GOT3 (cell line): ENCODE data around the gene SLC51B.
"Not testable (repeated sequence)": the region's sequence is repeated elsewhere in the genome, so short reads cannot be mapped to it uniquely, and the experiment has no call there.

Experiments
- DNase-seq: peaks from one replicate; lab custom pipeline; 2025; ENCODE audit warnings: mixed read lengths; lab: John Stamatoyannopoulos, UW

Gene SLC51B

DNA sequence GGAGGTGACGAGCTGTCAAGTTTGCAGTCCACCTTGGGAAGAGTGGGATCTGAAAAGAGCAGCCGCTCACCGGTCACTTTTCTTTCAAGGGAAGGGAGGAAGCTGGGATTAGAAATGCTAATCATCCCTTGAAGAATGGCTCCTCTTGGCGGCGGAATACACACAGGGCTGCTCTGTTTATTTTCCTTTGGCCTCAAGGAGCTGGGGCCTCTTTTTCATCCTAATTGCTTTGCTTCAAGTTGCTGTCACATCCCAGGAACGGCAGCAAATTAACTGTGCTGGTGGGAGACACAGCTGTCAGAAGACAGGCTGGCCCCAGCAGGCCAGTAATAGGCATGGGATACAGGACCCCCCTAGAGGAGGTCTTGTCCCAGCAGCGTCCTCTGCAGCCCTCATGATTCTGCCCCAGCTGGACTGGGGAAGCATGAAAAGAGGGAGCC is 38.1 kb downstream of the SLC51B start:
- DNase-seq: no peak

GRCh38 chr15:65084500-65085206 is 39.5 kb downstream of the SLC51B start:
- no peak for DNase-seq

DNA sequence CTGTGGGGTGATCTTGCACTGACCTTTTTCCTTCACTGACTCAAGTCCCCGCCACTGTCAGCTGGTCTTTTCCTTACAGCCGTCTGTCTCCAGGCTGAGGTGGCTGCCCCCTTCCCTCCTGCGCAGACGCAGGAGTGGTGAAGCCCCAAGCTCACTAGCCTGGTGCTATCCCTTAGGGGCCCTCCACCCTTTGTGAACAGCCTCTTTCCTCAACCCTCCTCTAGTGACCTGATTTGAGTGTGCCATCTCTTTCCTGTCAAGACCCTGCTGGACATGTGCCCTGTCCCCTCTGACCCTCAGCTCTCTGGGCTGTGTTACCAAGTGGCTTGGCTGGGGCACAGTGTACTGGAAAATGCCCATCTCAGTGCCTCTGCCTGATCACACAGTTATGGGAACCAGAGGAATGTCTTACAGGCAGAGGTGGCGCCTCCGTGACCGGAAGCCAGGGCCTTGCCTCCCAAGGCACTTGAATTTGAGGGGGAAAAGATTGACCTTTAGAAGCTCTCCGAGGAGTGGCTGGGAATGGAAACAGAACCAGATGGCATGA is 40.1 kb downstream of the SLC51B start:
- no peak for DNase-seq

DNA sequence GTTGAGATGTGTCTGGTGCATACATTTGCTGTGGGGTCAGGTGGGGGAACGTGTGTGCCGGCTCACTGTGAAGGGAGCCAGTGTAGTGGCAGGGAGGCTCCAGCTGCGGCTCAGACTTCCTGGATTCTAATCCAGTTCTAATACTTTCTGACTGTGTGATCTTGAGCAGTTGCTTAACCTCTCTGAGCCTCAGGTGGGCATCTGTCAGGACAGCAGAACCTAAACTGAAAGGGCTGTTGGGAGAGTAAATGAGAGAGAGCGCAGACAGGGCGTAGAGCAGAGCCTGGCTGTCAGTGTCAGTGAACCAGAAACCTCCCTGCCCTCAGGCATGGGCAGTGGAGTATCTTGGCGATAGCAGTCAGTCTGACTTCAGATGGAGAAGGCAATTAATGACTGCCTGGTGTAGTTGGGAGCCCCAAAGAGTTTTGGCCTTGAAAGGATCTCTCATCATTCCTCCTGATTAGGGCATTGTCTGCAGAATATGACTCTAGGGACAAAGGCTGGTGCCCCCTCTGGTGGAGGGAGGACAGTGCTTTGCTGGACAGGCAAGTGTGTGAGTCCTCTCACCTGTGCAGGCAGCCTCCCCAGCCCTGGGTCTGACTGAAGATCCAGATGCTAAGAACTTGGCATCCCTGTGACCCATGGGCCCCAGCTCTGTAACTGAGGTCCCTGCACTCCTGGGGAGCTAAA is 40.9 kb downstream of the SLC51B start:
- DNase-seq: no peak

DNA sequence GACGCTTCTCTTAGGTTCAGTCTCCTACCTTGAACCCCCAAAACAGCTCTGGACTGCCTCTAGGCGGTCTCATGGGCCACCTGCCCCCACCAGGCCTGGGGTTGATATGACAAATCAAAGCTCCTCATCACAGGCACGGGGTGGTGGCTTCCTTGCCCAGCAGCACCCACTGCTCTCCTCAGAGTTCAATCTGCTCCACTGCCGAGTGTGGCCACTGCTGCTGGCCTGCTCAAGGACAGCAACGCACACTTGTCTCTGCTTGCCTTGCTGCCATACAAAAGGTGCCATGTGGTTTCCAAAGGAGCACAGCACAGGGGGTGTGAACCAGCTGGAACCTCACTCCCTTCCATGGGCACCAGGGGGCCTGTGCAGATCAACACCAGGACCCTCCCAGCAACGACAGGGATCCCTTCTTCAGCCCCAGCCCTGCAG is 41.5 kb downstream of the SLC51B start:
- DNase-seq: no peak

- no peak for DNase-seq
These were observed 42.2 kb downstream of the SLC51B start for GRCh38 chr15:65087411-65087810.

- no peak for DNase-seq
These were observed 42.9 kb downstream of the SLC51B start for GRCh38 chr15:65087873-65088642.

GRCh38 chr15:65088643-65089021 is 43.4 kb downstream of the SLC51B start:
- no peak for DNase-seq

GRCh38 chr15:65089206-65089824 is 44.1 kb downstream of the SLC51B start:
- DNase-seq: no peak

- no peak for DNase-seq
These were observed 47.0 kb downstream of the SLC51B start for GRCh38 chr15:65091946-65092770.

DNA sequence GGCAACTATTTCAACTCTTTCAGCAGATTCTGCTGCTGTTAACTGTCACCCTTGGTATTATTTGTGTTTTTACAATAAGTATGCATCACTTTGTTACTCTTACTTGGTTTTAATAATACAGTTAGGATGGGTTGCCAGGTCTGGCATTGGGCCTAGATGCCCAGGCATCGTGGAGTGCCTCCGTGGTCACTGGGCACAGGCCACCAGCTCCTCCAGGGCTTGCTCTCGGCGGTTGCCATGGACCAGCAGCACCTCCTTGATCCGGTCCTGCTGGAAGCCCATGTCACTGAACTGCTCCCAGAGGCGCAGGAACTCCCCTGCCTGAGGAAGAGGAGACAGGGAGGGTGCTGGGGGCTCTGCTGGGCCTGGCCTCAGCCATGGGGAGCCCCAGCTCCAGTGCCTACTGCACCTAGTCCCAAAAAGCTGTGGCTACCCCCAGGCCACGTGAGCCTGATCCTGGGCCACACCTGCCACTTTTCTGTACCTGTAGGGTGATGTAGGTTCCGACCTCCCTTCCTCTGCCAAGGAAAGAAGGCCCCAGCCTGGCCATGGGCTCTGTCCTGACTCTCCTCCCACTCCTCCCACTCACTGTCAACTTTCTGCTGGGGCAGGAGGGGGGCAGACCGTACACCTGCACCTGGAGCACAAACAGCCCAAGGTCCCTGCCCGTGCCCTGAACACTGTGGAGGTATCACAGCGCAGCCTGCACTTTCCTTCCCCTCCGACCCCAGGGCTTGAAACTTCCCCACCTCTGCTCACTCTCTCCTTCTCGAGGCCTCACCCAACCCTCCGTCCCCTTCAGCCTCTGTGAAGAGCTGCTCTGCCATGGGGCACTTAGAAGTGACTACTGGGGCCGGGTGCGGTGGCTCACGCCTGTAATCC is 48.0 kb downstream of the SLC51B start:
- no peak for DNase-seq

GRCh38 chr15:65093793-65094170 is 48.6 kb downstream of the SLC51B start:
- not testable (repeated sequence) for DNase-seq

- no peak for DNase-seq
These were observed 49.3 kb downstream of the SLC51B start for GRCh38 chr15:65094294-65094995.

DNA sequence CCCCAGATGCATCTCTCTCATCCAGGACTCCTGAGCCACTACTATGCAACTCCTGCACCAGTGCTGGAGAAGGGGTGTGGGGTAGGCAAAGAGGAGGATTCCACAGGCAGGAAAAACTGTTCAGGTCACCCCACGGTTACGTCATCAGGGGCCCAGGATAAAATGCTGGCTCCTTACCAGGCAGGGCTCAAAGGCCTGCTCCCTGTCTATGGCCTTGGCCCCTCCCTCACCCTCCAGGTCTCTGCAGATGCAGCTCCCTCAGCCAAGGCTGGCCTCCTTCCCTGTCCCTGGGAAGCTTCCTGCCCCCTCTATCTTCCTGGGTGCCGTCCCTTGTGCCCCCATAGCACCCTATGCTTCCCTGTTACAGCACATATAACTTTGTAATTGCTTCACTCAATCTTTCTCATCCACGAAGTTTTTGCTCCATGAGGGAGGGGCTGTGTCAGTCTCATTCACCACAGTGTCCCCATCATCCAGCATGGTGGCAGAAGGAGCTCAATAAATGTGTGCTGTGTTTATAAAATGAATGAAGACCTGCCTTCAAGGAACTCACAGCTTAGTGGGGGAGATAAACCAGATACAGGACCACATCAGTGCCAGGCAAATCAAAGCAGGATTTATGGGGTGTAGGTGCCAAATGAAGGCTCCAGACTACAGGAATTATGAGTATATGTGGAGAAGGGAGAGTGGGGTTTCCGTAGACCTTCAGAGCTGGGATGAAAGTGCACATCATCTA is 50.0 kb downstream of the SLC51B start:
- DNase-seq: no peak

DNA sequence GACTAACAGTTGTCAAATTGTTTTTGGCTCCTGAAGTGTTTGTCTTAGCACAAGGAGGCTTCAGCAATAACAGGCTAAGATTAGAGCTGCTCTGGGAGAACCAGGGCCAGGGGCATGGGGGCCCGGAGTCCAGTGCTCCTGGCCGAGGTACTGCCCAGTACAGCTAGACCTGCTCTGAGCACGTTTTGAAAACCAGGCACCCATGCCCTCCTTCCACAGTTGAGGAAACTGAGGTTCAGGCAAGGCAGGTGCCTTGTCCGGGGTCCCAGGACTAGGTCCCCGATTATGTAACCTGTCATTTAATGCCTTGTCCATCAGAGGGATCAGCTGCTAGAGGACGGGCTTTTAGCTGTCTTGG is 50.5 kb downstream of the SLC51B start:
- DNase-seq: no peak

GRCh38 chr15:65096481-65097385 is 51.5 kb downstream of the SLC51B start:
- DNase-seq: no peak

DNA sequence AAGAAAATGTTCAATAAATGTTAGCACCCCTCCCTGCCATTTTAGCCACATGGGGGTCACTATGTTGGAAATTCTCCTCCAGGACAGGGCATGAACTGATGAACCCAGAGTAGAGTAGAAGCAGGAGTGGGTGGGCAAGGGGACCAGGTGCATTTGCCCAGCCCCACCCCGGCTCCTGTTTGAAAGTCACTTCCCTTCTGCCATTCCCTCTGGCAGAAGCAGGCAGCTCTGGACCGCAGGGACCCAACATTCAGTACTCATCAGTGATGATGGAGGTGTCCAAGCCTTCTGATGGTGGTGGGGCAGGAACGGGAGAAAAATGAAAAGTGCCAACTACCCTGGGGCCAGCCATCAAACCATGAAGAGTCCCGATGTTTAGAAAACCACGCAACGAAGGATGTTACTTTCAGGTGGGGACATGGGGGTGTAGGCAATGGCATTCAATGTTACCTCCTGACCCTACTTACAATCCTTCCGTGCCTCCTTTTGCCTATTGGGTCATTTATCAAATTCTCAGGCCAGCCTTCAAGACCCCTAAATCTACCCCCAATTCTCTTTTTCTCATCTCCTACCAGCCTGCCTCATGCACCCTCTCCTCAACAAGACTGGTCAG is 52.6 kb downstream of the SLC51B start:
- no peak for DNase-seq
